Subcutaneous adipose tissue (tissue), 4 donors: ENCODE data around the gene CPLX3. TPM values are rescaled to one million over a fixed set of nuclear protein-coding genes. Genes with fewer than 3 reads are reported as not detected.

Experiments
- total RNA-seq, 4 donors: library from RNA; depleted of rRNA; stranded (reverse); fragments of >200 nt; gene quantifications; one replicate each; pipeline ENCODE4 v1.1.0, GENCODE V29; 2016
- TF ChIP-seq, protein P1 (sequence below): fragments of 450-650 bp; IDR thresholded peaks from one replicate; pipeline ENCODE4 v1.5.1; 2016; ENCODE audit warnings: low read depth, mild to moderate bottlenecking, control low read depth, antibody characterized with exemption, moderate library complexity

CPLX3 gene
- total RNA-seq, 4 donors from 2014 or later: not detected

DNA sequence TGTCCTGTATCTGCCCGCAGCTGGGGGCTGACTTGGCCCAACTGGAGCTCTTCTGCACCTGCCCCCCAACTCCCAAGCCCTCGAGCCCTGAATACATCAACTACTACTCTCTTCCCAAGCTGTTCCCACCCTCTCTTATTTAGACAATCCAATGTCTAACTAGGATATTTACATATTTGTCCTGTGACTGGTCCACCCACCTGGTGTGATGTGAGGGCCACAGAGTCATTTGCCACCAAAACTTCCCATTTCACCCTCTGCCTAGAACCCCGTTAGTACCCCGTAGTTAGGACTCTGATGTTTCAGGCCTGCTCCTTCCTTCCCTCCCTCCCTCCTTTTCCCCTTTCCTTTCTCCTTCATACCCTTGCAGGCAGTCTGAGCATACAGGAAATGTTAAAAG, 6.4 kb downstream of the CPLX3 start:
- TF ChIP-seq, protein P1, sequence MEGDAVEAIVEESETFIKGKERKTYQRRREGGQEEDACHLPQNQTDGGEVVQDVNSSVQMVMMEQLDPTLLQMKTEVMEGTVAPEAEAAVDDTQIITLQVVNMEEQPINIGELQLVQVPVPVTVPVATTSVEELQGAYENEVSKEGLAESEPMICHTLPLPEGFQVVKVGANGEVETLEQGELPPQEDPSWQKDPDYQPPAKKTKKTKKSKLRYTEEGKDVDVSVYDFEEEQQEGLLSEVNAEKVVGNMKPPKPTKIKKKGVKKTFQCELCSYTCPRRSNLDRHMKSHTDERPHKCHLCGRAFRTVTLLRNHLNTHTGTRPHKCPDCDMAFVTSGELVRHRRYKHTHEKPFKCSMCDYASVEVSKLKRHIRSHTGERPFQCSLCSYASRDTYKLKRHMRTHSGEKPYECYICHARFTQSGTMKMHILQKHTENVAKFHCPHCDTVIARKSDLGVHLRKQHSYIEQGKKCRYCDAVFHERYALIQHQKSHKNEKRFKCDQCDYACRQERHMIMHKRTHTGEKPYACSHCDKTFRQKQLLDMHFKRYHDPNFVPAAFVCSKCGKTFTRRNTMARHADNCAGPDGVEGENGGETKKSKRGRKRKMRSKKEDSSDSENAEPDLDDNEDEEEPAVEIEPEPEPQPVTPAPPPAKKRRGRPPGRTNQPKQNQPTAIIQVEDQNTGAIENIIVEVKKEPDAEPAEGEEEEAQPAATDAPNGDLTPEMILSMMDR: no peak

DNA sequence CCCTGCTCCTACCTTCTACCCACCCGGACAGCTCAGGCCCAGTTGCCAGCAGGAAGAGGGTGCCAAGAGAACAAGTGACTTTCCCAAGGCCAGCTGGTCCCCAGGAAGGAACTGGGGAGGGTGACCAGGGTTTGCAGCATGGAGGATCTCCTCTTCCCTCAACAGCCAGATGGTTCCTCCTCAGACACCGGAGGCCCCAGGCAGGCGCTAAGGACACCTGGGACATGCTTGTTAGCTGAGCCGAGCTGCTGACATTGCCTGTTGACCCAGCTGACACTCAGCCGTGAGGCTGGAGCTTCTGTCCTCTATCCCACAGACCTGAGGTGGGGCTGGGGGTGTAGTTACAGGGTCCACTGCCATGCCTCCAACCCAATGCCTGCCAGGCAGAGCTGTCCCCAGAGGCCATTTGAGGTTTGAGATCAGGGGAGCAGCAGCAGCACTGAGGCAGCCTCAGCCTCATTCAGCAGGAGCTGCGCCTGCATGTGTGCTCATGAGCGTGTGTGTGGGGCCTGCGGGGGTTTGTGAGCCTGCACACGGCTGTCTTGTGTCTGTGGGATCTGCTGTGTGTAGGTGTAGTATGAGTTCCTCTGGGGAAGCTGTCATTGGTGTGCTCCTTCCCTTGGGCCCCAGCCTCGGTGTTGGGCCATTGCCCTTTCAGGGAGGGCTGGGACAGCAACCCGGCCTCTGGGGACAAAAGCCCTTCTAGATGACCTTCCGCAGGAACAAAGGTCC, 7.1 kb downstream of the CPLX3 start:
- TF ChIP-seq, protein P1: no peak

DNA sequence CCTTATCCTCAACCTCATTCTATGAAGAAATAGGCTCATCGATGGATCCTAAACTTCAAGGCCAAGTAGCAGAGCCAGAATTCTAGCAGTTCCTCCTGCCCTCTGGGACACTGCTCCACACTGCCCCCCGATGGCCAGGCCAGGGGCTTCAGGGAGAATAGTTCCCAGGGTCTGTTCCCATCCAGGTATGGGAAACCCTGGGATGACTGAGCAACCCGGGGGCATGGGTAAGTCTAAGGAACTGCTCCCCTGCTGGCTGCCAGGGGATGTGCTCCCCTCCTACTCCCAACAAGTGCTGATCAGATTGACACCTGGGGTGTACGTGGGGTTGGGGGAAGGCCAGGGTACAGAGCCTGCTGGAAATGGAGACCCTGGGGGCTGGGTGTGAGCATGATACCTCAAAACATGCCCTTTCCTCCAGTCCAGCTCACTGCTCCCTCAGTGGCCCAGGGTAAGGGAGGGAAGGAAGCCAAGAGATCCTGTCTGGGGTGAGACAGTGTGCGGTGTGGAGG, 8.9 kb downstream of the CPLX3 start:
- TF ChIP-seq, protein P1: no peak

DNA sequence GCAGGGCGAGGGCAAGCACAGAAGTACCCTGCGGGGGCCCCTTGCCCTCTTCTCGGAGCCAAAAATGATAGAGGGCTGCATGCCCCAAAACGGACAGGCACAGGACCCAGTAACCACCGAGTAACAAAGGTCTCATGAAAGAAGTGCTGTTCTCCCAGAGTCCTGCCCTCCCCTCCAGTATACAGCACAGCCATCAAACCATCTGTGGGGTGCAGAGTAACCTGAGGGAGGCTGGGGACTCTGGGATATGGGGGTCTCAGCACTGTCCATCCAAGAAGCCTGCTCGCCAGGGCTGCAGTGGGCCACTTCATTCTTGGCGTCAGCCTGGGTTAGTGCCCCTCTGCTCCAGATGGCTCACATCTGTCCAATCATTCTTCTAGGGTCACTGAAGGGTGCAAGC, 10.4 kb downstream of the CPLX3 start:
- TF ChIP-seq, protein P1: no peak

DNA sequence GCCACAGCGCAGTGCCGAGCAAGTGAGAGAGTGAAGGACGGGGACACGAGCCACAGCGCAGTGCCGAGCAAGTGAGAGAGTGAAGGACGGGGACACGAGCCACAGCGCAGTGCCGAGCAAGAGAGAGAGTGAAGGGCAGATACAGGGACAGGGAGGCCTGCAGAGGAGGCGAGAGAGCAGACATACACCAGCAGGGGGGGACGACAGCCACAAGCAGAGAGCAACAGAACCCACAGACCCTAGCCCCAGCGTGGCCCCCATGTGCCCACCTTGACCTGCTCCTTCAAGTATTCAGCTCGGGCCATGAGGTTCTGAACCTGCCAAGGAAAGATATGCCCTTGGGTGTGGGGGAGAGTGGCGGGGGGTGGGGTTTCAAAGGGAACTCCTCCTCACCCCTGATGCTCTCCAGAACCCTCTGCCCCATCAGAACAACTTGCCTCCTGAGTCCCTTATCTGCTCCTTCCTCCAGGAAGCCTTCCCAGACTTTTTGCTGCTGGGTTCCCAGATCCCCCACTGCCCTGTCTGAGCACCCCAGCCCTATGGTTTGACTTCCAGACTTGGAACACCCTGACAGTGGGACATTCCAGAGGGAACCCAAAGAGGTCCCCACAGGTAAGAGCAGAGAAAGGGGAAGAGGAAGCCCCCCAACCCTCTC, 11.2 kb downstream of the CPLX3 start:
- TF ChIP-seq, protein P1: no peak

DNA sequence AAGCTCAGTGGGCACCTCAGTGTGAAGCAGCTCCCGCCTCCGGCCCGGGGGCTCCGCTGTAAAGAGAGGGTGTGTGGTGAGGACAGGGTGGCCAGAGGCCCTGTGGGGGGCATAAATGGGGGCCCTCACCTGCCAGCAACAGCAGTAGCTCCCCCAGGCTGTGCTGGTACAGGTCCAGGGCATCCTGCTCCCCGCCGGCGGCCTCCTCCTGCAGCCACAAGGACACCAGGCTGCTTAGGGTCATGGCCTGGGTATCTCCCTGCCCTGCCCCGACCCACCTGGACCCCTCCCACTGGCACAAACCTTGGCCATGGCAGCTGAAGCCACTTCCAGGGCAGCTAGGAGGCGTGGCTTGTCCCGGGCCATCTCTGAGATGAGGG, 11.7 kb downstream of the CPLX3 start:
- TF ChIP-seq, protein P1: no peak

DNA sequence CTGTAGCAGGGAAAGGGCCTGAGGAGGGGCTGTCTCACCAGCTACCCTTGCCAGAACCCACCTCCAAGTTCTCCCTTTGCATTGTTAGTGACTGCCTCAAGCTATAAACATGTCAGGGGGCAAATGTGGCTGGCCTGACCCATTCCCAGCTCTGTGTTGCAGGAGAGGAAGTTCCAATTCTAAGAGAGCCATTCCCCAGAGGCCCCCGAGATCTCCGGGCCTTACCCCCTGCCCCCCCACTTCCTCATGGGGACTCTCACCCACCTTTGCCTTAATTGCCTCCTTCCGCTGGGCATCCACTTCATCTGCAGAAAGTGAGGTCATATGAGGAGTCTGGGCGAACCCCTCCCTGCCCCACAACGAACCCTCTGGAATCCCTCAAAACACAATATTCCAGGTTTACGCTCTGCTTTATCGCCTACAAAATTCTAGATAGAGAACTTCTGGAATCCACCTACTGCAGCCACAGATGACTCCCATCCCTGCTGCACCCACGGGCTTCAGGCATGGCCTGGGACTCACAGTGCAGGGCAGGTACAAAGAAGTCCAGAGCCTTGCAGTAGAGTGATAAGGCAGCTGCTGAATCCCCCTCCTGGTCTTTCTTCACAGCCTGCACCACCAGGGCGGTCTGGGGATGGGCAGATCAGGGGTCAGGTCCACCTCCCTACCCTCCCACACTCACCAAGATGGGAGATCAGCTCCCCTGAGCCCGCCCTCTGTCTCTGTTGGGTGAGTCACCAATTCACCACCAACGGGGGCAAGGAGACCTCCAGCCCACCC, 12.5 kb downstream of the CPLX3 start:
- TF ChIP-seq, protein P1: no peak
